Uterus (tissue), 4 donors: ENCODE measurements around the gene FBXO34. TPM values are rescaled to one million over a fixed set of nuclear protein-coding genes. Genes with fewer than 3 reads are reported as not detected.
"Not testable (repeated sequence)": the region's sequence is repeated elsewhere in the genome, so short reads cannot be mapped to it uniquely, and the experiment has no call there.

Experiments
- DNase-seq, 2 donors: peaks; one replicate each; pipeline ENCODE4 v3.0.0-alpha.2; 2019 to 2020
- H3K27ac ChIP-seq, 2 donors: fragments of 200-600 bp; sonication (generic); 1 replicate in 1 of 2; 2 replicates in 1 of 2; pipeline ENCODE4 v1.5.1; 2016 to 2018
- H3K27me3 ChIP-seq, 2 donors: fragments of 200-600 bp; sonication (generic); one replicate each; pipeline ENCODE4 v1.5.1; 2018 to 2019; ENCODE audit warnings: control low read depth in 1 of 2
- H3K36me3 ChIP-seq, 2 donors: fragments of 200-600 bp; sonication (generic); one replicate each; pipeline ENCODE4 v1.5.1; 2019; ENCODE audit warnings: control low read depth in 1 of 2
- H3K4me1 ChIP-seq, 2 donors: fragments of 200-600 bp; sonication (generic); one replicate each; pipeline ENCODE4 v1.5.1; 2018 to 2019; ENCODE audit warnings: control low read depth in 1 of 2
- H3K4me3 ChIP-seq, 2 donors: fragments of 200-600 bp; sonication (generic); 1 replicate in 1 of 2; 2 replicates in 1 of 2; pipeline ENCODE4 v1.5.1; 2018 to 2019; ENCODE audit warnings: mild to moderate bottlenecking in 1 of 2
- H3K9me3 ChIP-seq, 2 donors: fragments of 200-600 bp; sonication (generic); one replicate each; pipeline ENCODE4 v1.5.1; 2019; ENCODE audit warnings: control low read depth in 1 of 2
- POLR2A ChIP-seq, 2 donors: fragments of 450-650 bp; IDR thresholded peaks; one replicate each; pipeline ENCODE4 v1.6.1; 2016; ENCODE audit warnings: antibody characterized with exemption in 2 of 2, mild to moderate bottlenecking in 1 of 2, moderate library complexity in 1 of 2
- intact Hi-C: fragments of 100-400 bp; cut with DNase I; formaldehyde crosslinking; loops from one replicate; pipeline ENCODE4 v1.15.1; 2023; ENCODE audit warnings: low total_unique reads
- total RNA-seq, 4 donors: library from RNA; depleted of rRNA in 3 of 4; stranded (reverse); fragments of >200 nt in 3 of 4; gene quantifications; one replicate each; pipeline versions ENCODE4 v1.1.0 to v1.2.4, GENCODE V29; 2014 to 2023
- TF ChIP-seq, protein P1 (sequence below), 4 experiments: fragments of 200-600 bp in 2 of 4; fragments of 450-650 bp in 2 of 4; sonication (generic) in 2 of 4; IDR thresholded peaks; one replicate each; pipeline ENCODE4 v1.5.1; 2016 to 2019; ENCODE audit warnings: antibody characterized with exemption in 4 of 4, mild to moderate bottlenecking in 2 of 4, moderate library complexity in 1 of 4
- donor health status: DM: yes; HTN: yes; CAD: no.

Gene FBXO34
- total RNA-seq, 4 donors from 2014 or later: 15.9 to 47.4 (median 20.3) TPM

DNA sequence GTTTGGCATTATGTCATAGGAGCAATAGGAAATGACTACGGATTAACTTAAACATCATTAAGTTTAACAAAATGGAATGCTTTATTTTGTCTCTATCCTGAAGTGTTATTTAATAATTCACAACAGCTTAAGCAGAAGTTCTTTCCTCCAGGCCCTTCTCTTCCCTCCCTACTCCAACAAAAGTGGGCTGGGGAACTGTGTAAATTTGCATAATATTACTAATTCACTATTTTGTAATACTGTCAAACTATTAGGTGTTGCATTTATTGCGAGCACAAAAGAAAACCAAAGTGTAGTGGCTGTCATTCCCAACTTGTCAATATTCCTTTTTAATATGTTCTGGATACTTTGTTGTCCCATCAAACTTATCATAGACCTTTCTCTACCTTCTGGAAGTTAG lies 70.6 kb downstream of the FBXO34 start:
- intact Hi-C loops: no loop called here
- Histone ChIP-seq H3K27ac (no peak overlapping the region), H3K9me3 (no peaks in the 10 kb centered on the region), H3K27me3 (no peaks in the 10 kb centered on the region), H3K4me3 (no peak overlapping the region), H3K4me1 (no peaks in the 10 kb centered on the region), H3K36me3 (no peaks in the 10 kb centered on the region)
- DNase-seq: no peak
- no peak for TF ChIP-seq POLR2A (IDR thresholded peaks at IDR 0.05)
- TF ChIP-seq, protein P1, sequence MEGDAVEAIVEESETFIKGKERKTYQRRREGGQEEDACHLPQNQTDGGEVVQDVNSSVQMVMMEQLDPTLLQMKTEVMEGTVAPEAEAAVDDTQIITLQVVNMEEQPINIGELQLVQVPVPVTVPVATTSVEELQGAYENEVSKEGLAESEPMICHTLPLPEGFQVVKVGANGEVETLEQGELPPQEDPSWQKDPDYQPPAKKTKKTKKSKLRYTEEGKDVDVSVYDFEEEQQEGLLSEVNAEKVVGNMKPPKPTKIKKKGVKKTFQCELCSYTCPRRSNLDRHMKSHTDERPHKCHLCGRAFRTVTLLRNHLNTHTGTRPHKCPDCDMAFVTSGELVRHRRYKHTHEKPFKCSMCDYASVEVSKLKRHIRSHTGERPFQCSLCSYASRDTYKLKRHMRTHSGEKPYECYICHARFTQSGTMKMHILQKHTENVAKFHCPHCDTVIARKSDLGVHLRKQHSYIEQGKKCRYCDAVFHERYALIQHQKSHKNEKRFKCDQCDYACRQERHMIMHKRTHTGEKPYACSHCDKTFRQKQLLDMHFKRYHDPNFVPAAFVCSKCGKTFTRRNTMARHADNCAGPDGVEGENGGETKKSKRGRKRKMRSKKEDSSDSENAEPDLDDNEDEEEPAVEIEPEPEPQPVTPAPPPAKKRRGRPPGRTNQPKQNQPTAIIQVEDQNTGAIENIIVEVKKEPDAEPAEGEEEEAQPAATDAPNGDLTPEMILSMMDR (IDR thresholded peaks at IDR 0.05): no peak

DNA sequence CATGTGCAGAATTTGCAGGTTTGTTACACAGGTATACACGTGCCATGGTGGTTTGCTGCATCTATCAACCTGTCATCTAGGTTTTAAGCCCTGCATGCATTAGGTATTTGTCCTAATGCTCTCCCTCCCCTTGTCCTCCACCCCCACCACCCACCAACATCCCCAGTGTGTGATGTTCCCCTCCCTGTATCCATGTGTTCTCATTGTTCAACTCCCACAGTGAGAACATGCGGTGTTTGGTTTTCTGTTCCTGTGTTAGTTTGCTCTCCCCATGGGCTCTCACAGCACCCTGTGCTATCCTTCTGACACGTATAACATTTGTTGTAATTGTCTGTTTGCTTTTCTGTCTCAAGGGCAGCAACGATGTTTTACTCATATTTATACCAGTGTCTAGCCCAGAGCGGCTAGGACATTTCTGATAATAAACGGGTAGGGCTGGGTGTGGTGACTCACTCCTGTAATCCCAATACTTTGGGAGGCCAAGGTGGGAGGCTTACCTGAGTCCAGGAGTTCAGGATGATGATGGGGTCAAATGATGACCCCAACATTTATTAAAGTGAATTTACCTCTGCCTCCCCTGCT lies 73.5 kb downstream of the FBXO34 start:
- intact Hi-C loops: not testable (repeated sequence)

GRCh38 chr14:55347040-55347439 lies 75.8 kb downstream of the FBXO34 start:
- H3K36me3 ChIP-seq: no peaks in the 10 kb centered on the region
- no peaks in the 10 kb centered on the region for H3K27me3 ChIP-seq
- H3K9me3 ChIP-seq: no peaks in the 10 kb centered on the region
- no peaks in the 10 kb centered on the region for H3K4me1 ChIP-seq
- TF ChIP-seq POLR2A (IDR thresholded peaks at IDR 0.05): no peak
- TF ChIP-seq, protein P1 (IDR thresholded peaks at IDR 0.05): no peak
- H3K4me3 ChIP-seq: no peak overlapping the region
- no peak for DNase-seq
- intact Hi-C loops: no loop called here
- H3K27ac ChIP-seq: no peak overlapping the region

More for the DNA sequence above, 73.5 kb downstream of the FBXO34 start:
- not testable (repeated sequence) for H3K27me3 ChIP-seq, H3K36me3 ChIP-seq, H3K4me3 ChIP-seq, H3K4me1 ChIP-seq, H3K27ac ChIP-seq, H3K9me3 ChIP-seq, DNase-seq

- H3K36me3 ChIP-seq: no peaks in the 10 kb centered on the region
- intact Hi-C loops: no loop called here
- no peaks in the 10 kb centered on the region for H3K27me3 ChIP-seq
- no peak overlapping the region for H3K4me3 ChIP-seq
- no peak for DNase-seq
- H3K9me3 ChIP-seq: no peaks in the 10 kb centered on the region
- no peak overlapping the region for H3K27ac ChIP-seq
- TF ChIP-seq, protein P1 (IDR thresholded peaks at IDR 0.05): no peak
- no peak for TF ChIP-seq POLR2A (IDR thresholded peaks at IDR 0.05)
- H3K4me1 ChIP-seq: no peaks in the 10 kb centered on the region
Measured at GRCh38 chr14:55347748-55348147, 76.5 kb downstream of the FBXO34 start.

- H3K27ac ChIP-seq: no peak overlapping the region
- no peaks in the 10 kb centered on the region for H3K36me3 ChIP-seq
- H3K9me3 ChIP-seq: no peaks in the 10 kb centered on the region
- intact Hi-C loops: no loop called here
- TF ChIP-seq POLR2A (IDR thresholded peaks at IDR 0.05): no peak
- TF ChIP-seq, protein P1 (IDR thresholded peaks at IDR 0.05): no peak
- no peaks in the 10 kb centered on the region for H3K27me3 ChIP-seq
- no peak for DNase-seq
- no peak overlapping the region for H3K4me3 ChIP-seq
- H3K4me1 ChIP-seq: no peaks in the 10 kb centered on the region
Measured at GRCh38 chr14:55348766-55349453, 77.7 kb downstream of the FBXO34 start.
